Measurements from ENCODE around the gene MAPK1.

- TF ChIP-seq YY1 (IDR thresholded peaks at IDR 0.05; ENCODE audit: insufficient read depth, insufficient read length) (no peak), SUZ12 (IDR thresholded peaks at IDR 0.05; ENCODE audit: extremely low read depth, insufficient read depth, insufficient read length) (no peak)
Measured at GRCh38 chr22:21745948-21746347, 121.5 kb downstream of the MAPK1 start.
